Stomach smooth muscle (tissue), 2 donors: ENCODE measurements around the gene NDUFS6.

Experiments
- H3K27ac ChIP-seq: one replicate; pipeline ENCODE4 v1.7.0; 2013; ENCODE audit warnings: mild to moderate bottlenecking, low read length, inconsistent platforms
- H3K27me3 ChIP-seq, 2 donors: one replicate each; pipeline ENCODE4 v1.7.0; 2013; ENCODE audit warnings: low read length in 2 of 2; ENCODE audit not compliant: insufficient read depth in 2 of 2, control insufficient read depth in 1 of 2
- H3K36me3 ChIP-seq, 2 donors: one replicate each; pipeline ENCODE4 v1.7.0; 2013; ENCODE audit warnings: low read length in 2 of 2; ENCODE audit not compliant: control insufficient read depth in 2 of 2, insufficient read depth in 2 of 2
- H3K4me1 ChIP-seq: one replicate; pipeline ENCODE4 v1.7.0; 2013; ENCODE audit warnings: low read length; ENCODE audit not compliant: control insufficient read depth, insufficient read depth
- H3K4me3 ChIP-seq, 2 donors: one replicate each; pipeline ENCODE4 v1.7.0; 2013; ENCODE audit warnings: low read length in 2 of 2
- H3K9ac ChIP-seq, 2 donors: one replicate each; pipeline ENCODE4 v1.7.0; 2013; ENCODE audit warnings: low read length in 2 of 2, mild to moderate bottlenecking in 1 of 2
- H3K9me3 ChIP-seq, 2 donors: one replicate each; pipeline ENCODE4 v1.7.0; 2013; ENCODE audit warnings: low read length in 2 of 2; ENCODE audit not compliant: control insufficient read depth in 2 of 2
- donor health status: healthy.
- donor health status: Pancreatic carcinoma.

Gene NDUFS6

DNA sequence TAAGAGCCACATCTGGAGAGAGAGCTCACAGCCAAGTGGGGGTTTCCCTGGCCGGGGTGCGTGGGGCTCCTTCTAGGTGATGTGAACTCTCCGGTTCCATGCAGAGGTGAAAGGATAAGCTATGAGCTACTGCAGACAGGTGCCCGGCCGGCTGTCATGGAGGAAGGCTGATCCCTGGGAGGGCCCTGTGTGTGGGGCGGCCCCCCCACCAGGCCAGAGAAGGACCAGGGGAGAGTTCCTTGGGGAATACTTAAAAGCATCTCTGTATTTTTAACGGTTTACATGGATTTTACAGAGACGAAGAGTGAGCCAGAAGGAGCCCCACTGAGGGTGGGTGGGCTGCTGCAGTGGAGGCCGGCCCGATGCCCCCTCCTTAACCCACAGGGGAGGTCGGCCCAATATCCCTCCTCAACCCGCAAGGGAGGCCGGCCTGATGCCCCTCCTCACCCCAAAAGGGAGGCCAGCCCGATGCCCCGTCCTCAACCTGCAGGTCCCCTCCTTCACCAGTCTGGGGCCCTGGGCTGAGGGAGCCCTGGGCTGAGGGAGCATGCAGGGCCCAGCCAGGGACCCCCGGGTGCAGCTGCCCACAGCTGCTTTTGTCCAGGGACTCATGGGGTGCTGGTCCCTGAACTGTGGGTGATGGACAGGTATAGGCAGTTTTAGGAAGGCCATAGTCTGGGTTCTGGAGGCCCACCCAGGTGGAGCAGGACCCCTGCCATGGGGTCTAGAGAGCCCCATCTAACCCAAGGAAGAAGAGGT is 33.5 kb upstream of the NDUFS6 start:
- H3K27ac ChIP-seq, result no peak overlapping the region
- peaks cover 10 to 13% of the 10 kb centered on the region in 2 donors for H3K27me3 ChIP-seq
- H3K4me3 ChIP-seq, result no peak overlapping the region
- H3K9me3 ChIP-seq, result no peaks in the 10 kb centered on the region
- no peaks in the 10 kb centered on the region for H3K4me1 ChIP-seq
- H3K36me3 ChIP-seq, result no peaks in the 10 kb centered on the region
- no peak overlapping the region for H3K9ac ChIP-seq

DNA sequence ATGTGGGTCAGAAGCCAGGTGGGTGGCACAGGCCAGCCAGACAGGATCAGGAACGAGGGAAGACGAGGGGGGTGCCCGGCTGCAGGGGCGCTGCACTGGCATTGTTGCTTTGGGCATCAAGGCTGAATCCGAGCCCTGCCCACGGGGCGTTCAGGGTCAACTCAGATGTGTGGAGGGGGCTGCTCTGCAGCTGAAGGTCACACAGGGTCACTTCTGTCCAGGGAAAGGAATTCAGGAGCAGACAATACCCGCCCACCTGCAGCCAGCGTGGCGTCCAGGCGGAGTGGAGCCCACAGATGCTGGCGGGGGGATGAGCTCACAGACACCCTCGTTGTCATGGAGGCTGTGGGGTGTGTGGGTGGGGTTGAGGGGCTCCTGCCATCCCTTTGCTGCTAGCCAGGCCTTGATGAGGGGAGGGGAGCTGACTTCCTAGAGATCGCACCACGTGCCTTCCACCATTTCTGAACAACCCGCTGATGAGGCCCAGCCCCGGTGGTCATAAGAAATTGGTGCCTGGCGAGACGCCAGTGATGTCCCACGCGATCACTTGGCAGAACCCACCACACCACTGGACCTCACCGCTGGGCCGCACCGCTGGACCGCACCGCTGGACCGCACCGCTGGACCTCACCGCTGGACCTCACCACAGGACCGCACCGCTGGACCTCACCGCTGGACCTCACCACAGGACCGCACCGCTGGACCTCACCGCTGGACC is 32.8 kb upstream of the NDUFS6 start:
- Histone ChIP-seq H3K36me3 (no peaks in the 10 kb centered on the region), H3K27me3 (peaks cover 6 to 11% of the 10 kb centered on the region in 2 donors), H3K4me1 (no peaks in the 10 kb centered on the region), H3K9me3 (no peaks in the 10 kb centered on the region), H3K4me3 (no peak overlapping the region), H3K9ac (no peak overlapping the region), H3K27ac (no peak overlapping the region)

DNA sequence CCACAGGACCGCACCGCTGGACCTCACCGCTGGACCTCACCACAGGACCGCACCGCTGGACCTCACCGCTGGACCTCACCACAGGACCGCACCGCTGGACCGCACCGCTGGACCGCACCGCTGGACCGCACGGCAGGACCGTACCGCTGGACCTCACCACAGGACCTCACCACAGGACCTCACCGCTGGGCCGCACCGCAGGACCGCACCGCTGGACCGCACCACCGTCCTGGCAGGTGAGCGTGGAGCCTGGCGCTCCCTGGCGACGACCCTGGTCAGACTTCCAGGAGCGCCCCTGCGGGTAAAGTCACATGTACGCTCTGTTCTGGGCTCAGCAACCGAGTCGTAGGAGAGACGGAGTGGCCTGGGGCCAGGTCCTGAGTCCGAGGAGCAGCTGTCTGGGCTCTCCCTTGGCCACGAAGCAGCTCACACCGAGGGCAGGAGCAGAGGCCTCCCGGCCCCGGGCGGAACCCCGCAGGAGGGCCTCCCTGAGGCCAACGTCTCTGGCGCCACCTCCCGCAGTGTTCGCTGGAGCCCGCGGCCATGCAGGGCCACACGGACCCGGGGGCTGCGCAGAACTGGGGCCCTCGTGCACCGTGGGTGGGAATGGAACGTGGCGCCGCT is 32.1 kb upstream of the NDUFS6 start:
- Histone ChIP-seq H3K27ac (no peak overlapping the region), H3K4me1 (no peaks in the 10 kb centered on the region), H3K4me3 (no peak overlapping the region), H3K9ac (no peak overlapping the region), H3K36me3 (no peaks in the 10 kb centered on the region), H3K27me3 (peaks cover 4 to 10% of the 10 kb centered on the region in 2 donors), H3K9me3 (no peaks in the 10 kb centered on the region)

DNA sequence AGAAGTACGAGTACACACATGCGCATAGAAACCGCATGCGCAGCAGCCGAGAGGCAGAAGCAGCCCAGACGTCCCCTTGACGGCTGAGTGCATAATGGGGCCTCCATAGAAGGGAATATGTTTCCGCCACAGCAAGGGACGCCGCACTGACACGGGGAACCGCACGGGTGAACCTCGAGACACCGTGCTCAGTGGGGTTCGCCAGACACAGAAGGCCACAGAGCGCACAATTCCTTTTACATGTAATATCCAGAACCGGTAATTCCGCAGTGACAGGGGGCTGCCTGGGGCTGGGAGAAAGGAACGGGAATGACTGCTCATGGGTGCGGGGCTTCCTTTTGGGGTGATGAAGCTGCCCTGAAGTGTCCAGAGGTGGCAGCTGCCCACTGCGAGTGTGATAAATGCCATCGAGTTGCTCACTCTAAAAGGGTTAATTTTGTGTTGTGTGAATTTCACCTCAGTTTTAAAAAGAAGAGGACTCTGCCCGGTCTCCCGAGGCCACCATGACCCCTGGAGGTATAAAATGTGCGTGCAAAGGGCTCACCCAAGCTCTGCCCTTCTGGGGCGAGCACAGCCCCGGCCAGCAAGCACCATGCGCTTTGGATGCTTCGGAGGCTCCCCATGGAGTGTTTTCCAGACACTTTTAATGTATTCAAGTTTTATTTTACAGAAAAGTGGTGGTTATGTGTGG is 31.3 kb upstream of the NDUFS6 start:
- H3K9me3 ChIP-seq, result no peaks in the 10 kb centered on the region
- H3K27ac ChIP-seq, result no peak overlapping the region
- H3K9ac ChIP-seq, result no peak overlapping the region
- no peak overlapping the region for H3K4me3 ChIP-seq
- H3K4me1 ChIP-seq, result no peaks in the 10 kb centered on the region
- H3K27me3 ChIP-seq, result peaks cover 4 to 6% of the 10 kb centered on the region in 2 donors
- H3K36me3 ChIP-seq, result no peaks in the 10 kb centered on the region

DNA sequence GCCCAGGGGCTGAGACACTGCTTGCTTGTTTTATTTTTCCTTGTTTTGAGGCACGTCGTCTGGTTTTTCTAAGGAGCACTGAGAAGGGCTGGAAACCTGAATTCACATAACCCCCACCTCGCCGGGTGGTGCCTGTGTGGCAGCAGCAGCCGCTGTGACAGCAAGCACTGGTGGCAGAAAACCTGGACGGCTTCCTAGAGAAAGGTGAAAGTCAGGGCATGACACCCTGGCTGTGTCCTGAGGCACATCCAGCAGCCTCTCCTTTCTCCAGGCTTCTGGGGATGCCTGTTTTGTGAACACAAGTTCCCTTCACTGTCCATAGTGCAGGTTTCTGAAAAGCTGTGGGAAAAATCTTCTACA is 30.8 kb upstream of the NDUFS6 start:
- H3K9me3 ChIP-seq, result no peaks in the 10 kb centered on the region
- no peaks in the 10 kb centered on the region for H3K36me3 ChIP-seq
- no peaks in the 10 kb centered on the region for H3K4me1 ChIP-seq
- H3K4me3 ChIP-seq, result no peak overlapping the region
- H3K27ac ChIP-seq, result no peak overlapping the region
- no peak overlapping the region for H3K9ac ChIP-seq
- peaks cover 3 to 4% of the 10 kb centered on the region in 2 donors for H3K27me3 ChIP-seq

DNA sequence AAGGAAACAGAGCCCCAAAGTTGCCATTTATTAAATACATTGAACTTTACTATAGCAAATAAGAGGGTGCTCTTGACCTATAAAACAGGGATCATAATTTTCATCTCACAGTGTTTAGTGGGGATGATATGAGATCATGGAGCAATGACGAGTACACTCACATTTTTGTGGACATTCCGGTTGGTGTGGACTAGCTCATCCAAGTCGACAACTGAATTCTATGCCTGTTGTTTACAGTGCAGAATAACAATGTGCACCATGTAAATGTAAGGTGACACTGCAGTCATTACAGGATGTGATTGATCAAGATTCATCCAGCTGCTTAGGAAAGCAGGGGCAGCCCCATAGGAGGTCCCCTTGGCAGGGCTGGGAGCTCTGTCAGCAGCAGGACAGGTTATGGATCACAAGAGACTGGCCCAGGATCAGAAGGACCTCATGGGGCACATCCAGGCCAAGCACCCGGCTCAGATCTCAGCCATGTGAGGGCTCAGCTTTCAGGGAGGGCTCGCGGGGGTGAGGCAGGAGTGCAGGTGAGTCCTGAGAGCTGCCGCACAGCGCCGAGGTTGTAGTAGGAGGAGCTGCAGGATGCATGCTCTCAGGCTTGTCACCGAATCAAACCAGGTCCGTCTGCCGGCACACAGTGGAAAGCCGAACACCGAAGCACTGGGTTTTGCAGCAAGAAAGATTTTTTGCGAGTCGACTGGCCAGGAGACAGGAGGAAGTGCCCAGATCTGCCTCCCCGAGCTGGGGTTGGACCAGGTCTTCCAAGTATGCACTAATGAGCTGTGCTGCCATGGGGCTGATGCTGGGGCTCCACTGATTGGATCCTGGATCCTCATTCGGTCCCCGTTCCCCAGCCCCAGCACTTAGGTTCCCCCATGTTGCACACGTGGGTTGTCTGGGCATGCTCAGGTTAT is 29.8 kb upstream of the NDUFS6 start:
- H3K27me3 ChIP-seq, result no peaks in the 10 kb centered on the region

DNA sequence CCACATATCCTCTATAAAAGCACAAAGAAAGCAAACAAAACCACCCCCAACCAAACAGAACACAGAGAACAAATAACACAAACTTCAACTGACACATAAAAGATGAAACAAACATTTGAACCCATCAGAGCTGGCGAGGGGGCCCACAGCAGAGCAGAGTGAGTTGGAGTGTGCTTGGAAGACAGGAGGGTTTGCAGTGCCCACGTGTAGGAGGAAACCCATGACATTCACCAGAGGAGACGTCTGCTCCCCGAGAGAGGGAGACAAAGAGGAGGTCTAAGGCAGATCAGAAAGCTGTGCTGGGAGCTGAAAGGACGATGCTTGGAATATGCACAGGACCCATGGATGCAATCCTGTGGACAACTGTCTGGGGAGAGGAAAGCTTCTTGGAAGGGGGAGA is 28.6 kb upstream of the NDUFS6 start:
- Histone ChIP-seq H3K27ac (no peak overlapping the region), H3K9ac (no peak overlapping the region), H3K4me1 (no peaks in the 10 kb centered on the region), H3K36me3 (no peaks in the 10 kb centered on the region), H3K27me3 (no peaks in the 10 kb centered on the region), H3K4me3 (no peak overlapping the region), H3K9me3 (no peaks in the 10 kb centered on the region)

More for the DNA sequence above, 29.8 kb upstream of the NDUFS6 start:
- Histone ChIP-seq H3K4me1 (no peaks in the 10 kb centered on the region), H3K36me3 (no peaks in the 10 kb centered on the region), H3K4me3 (no peak overlapping the region), H3K27ac (no peak overlapping the region), H3K9ac (no peak overlapping the region), H3K9me3 (no peaks in the 10 kb centered on the region)

DNA sequence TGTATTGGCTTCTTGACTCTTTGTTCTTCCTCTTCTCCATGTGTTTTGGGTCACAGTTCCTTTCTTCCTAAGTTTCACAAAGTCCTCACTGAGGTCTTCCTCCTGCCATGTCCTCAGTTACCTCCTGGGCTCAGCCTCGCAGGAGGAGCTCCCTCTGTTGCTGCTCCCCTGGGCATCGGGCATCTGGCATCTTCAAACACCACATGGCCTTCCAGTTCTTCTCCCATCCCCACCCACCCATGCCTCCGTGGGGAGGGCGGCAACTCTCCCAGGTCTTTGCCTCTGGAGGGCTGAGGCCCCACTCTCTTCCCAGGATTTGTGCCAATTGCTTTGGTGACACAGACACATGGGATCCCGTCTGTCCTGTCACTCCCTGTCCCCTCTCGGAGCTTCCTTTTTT is 24.4 kb upstream of the NDUFS6 start:
- no peak overlapping the region for H3K9ac ChIP-seq
- no peaks in the 10 kb centered on the region for H3K9me3 ChIP-seq
- peaks cover 0 to 3% of the 10 kb centered on the region in 2 donors for H3K27me3 ChIP-seq
- no peak overlapping the region for H3K27ac ChIP-seq
- no peaks in the 10 kb centered on the region for H3K36me3 ChIP-seq
- no peaks in the 10 kb centered on the region for H3K4me1 ChIP-seq
- H3K4me3 ChIP-seq, result no peak overlapping the region

DNA sequence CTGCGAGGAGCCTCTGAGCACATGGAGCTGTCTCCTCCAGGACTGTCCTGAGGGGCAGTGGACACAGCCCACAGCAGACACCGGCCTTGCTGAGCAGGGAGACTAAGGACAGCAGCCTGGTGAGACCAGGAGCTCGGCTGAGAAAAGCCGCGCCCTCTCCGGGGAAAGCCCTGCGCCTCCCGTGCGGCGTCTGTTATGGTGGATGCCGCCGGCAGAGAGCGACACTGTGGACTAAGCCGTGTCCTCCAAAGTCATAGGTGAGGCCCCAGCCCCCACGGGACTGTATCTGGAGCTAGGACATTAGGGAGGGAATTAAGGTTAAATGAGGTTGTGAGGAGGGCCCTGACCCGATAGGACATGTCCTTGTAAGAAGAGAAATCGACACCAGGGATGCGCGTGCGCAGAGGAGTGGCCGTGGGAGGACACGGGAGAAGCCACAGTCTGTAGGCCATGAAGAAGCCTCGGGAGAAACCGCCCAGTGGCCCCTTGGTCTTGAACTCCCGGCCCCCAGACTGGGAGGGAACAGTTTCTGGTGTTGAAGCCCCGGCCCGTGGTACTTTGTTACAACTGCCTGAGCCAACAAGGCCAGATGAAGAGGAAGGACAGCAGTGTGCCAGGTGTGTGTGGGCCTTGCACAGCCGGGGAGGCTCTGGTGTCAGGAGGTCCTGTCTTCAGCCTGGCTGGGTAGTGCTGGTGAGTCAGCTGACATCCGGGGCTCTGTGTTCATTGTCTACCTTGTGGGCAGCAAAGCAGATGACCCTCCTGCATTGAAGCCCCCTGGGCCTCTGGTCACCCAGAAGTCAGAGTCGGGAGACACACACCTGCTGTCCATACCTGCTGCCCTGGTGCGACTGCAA is 23.7 kb upstream of the NDUFS6 start:
- Histone ChIP-seq H3K9ac (no peak overlapping the region), H3K27me3 (peaks cover 0 to 3% of the 10 kb centered on the region in 2 donors), H3K4me3 (no peak overlapping the region), H3K9me3 (no peaks in the 10 kb centered on the region), H3K4me1 (no peaks in the 10 kb centered on the region), H3K27ac (no peak overlapping the region), H3K36me3 (no peaks in the 10 kb centered on the region)
